ENCODE data around the gene ACSF2.

Gene ACSF2

GRCh38 chr17:50440838-50441829 lies 15.1 kb downstream of the ACSF2 start:
- DNase-seq = no peak

- no peak for DNase-seq
These were observed 17.5 kb downstream of the ACSF2 start for GRCh38 chr17:50443505-50443974.

- DNase-seq = no peak
These were observed 19.1 kb downstream of the ACSF2 start for GRCh38 chr17:50444841-50445715.

GRCh38 chr17:50445730-50446325 lies 19.8 kb downstream of the ACSF2 start:
- no peak for DNase-seq

GRCh38 chr17:50447870-50448595 lies 22.0 kb downstream of the ACSF2 start:
- DNase-seq = no peak

- DNase-seq = no peak
These were observed 22.6 kb downstream of the ACSF2 start for GRCh38 chr17:50448643-50449042.

- DNase-seq = no peak
These were observed 26.1 kb downstream of the ACSF2 start for GRCh38 chr17:50451943-50452629.

- no peak for DNase-seq
These were observed 26.7 kb downstream of the ACSF2 start for GRCh38 chr17:50452630-50453300.

- no peak for DNase-seq
These were observed 27.9 kb downstream of the ACSF2 start for GRCh38 chr17:50453901-50454300.

- no peak for DNase-seq
These were observed 31.6 kb downstream of the ACSF2 start for GRCh38 chr17:50457621-50458020.

- no peak for DNase-seq
These were observed 32.3 kb downstream of the ACSF2 start for GRCh38 chr17:50458270-50458669.

GRCh38 chr17:50458701-50459676 lies 33.0 kb downstream of the ACSF2 start:
- DNase-seq = no peak

- DNase-seq = no peak
These were observed 33.7 kb downstream of the ACSF2 start for GRCh38 chr17:50459756-50460155.

- DNase-seq = no peak
These were observed 35.0 kb downstream of the ACSF2 start for GRCh38 chr17:50460831-50461526.

GRCh38 chr17:50461550-50462132 lies 35.6 kb downstream of the ACSF2 start:
- no peak for DNase-seq

GRCh38 chr17:50462446-50462845 lies 36.4 kb downstream of the ACSF2 start:
- DNase-seq = no peak

GRCh38 chr17:50464121-50464520 lies 38.1 kb downstream of the ACSF2 start:
- no peak for DNase-seq

GRCh38 chr17:50464736-50465135 lies 38.7 kb downstream of the ACSF2 start:
- DNase-seq = no peak

- no peak for DNase-seq
These were observed 39.2 kb downstream of the ACSF2 start for GRCh38 chr17:50465171-50465570.
